Activated CD4-positive, alpha-beta T cell treated with anti-CD3 and anti-CD28 coated beads, Interleukin-2, amount 50 U/mL, for 24 hours (primary cell): ENCODE results near the gene FAM83E.
"Not testable (repeated sequence)": the region's sequence is repeated elsewhere in the genome, so short reads cannot be mapped to it uniquely, and the experiment has no call there.

Experiments used
- DNase-seq, 2 donors: peaks; one replicate each; pipeline ENCODE4 v3.0.0-alpha.2; 2020; ENCODE audit warnings: low read depth in 1 of 2, low spot score in 1 of 2

Gene FAM83E

DNA sequence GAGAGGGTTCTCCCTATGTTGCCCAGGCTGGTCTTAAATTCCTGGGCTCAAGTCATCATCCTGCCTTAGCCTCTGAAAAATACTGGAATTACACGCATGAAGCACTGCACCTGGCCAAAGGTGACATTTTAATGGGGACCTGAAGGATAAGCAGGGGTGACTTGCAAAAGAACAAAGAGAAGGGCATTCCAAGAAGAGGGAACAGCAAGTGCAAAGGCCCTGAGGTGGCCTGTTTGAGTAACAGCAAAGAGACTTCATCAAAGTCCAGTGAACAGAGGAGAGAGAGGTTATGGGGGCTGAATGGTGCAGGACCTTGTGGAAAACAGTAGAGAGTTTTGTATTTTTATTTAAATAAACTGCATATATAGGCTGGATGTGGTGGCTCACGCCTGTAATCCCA is 27.0 kb upstream of the FAM83E start:
- no peak for DNase-seq

- DNase-seq = no peak
Measured at GRCh38 chr19:48639483-48640375, 24.9 kb upstream of the FAM83E start.

DNA sequence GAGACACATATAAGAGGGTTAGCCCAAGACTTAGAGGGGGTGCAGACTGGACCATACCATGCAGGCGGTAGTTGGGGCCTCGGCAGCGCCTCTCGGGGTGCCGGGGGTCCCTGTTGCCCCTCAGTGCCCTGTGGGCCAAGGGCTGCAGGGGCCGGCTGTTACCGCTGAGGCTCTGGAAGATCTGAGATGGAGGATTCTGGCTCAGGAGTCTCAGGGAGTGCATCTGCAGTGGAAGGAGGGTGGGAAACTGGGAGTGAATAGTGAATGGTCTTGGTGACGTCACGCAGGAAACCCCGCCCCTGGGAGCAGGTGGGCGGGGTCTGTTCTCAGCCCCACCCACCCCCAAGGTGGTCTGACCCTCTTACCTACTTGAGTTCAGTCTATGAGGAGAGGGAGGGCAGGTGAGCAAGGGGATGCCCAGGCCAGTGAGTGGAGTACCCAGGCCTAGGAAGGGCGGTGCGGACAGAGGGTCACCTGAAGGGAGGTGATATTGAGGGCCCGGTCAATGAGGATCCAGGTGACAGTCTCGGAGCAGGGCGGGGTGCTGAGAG is 24.0 kb upstream of the FAM83E start:
- DNase-seq = no peak

DNA sequence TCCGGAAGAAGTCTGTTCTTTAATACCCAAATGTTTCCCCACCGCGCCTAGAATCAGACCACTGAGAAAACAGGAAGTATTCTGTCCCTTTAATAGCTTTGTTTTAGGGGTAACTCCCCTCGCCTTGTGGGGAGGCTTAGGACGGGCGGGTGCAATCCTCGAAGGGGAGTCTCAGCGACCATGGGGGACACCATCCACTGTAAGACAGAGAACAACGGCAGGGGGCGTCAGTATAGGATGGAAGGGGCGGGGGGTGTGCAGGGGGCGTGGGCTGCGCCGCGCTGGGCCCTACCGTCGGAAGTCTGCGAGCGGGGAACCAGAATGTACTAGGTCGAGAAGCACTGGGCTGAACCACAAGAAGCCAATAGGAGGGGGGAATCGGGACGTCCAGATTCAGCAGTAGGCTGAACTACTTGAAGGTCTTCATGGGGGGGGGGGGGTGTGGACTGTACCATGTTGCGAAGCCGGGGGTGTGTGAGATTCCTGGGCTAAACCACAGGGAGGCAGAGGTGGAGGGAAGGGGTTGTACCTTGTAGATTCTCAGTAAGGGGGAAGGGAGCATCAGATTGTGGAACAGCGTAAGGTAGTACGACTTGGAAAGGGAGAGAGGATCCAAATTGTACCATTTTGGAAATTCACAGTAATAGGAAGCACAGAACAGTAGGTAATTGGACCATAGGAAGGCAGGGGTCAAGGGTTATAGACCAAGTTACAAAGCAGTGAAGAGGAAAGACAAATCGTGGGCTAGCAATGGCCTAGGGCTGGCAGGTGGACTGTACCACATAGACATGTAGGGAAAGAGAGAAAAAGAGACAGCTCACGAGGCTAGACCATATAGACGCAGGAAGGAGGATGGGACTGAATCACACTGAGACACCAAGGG is 23.3 kb upstream of the FAM83E start:
- peak in 1 of 2 donors; percentile 78 for DNase-seq

DNA sequence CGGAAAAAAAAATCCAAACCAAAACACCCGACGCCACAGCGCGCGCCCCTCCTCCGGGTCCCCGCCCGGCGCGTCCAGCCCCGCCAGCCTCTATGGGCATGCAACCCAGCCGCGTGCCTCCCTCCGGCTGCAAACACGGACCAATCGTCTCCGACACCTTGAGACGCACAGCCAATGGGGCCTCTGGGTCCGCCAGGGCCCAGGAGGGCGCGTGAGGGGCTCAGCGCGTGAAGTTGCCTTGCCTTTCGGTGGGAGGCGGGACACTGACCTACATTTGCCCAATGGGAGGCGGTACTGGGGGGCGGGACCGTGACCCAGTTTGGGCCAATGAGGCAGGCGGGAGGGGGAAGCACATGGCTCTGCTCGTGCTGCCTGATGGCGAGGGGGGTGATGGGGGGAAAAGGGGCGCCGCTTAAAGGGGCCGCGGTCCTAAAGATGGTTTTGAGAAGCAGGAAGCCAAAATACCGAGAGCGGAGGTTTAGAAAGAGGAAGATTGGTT is 22.6 kb upstream of the FAM83E start:
- peak; percentile 94 to 99 for DNase-seq

GRCh38 chr19:48636859-48637448 is 22.1 kb upstream of the FAM83E start, which contains the start of gene DBP:
Gene DBP, minus strand, starts transcription at chr19:48637379. Its CDS starts 385 bp downstream, at chr19:48636994.
- no peak for DNase-seq

DNA sequence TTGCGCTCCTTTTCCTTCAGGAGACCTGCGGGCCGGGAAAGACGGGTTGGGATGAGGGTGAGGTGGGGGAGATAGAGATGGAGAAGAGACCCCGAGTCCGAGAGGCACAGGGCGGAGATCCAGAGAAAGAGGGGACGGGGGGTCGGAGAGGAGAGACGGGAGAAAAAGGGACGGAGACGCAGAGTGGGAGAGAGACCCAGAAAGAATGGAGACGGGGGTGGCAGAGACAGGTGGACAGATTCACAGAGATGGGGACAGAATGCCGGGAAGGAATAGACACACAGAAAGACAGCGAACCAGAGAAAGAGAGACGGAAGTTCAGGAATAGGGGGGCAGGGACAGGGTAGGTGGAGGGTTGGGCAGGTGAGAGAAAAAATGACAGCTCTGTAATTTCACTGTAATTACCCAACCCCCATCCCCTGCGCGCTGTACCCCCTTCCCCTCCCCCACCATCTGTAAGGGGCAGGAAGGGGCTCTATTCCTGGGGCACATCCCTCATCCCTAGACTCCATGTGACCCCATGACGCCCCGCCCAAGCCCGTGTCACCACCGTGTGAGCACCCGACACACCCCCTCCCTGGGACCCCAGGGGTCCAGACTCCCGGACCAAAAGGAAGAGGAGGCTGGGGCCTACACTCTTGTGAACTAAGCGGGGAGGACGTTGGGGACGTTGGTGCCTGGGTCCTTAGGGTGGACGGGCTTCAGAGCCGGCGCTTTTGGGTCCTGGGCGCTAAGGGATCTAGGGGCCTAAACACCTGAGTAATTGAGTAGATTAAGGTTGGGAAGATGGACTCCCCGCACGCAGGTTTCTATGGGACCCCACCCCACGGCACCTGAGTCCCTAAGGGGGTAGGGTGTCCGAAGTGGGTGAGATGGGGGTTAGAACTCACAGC is 21.3 kb upstream of the FAM83E start:
- DNase-seq = no peak

- peak; percentile 65 to 68 for DNase-seq
Measured at GRCh38 chr19:48635263-48635965, 20.5 kb upstream of the FAM83E start.

DNA sequence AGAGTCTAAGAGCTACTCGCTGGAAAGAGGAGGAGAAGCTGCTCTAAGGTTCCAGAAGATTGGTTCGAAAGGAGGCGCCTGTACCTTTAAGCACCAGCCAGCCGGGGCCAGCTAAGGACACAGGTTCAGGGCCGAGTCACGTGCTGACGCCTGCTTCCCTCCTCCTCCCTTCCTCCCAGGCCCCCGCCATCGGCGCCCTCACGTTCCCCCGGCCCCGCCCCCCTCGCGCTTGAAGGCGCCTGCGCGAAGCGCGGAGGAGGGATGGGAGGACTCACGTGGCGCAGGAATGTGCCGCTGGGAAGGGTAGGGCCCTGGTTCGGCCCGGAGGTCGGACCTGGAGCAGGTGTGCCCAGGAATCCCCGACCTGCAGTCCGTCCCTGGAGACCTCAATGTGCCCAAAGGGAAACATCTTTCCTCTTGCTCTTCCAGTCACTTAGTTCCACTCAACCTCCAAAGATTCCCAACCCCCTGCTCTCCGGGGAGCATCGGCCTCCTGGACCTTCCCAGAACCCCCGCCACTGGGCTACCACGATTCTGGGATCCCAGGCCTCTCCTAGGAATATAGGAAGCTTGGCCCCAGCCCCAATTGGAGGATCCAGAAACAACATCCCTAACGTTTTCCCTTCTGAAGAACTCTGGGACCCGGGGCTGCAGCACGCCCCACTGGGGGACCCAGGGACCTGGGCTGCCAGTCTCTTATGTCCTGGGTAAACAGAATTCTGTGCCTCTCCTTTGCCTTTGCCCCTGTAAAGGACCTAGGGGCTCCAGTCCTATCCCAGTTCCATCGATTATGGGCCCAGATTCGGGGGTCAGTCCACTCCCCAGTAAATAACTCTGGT is 19.8 kb upstream of the FAM83E start:
- peak; percentile 82 to 93 for DNase-seq

DNA sequence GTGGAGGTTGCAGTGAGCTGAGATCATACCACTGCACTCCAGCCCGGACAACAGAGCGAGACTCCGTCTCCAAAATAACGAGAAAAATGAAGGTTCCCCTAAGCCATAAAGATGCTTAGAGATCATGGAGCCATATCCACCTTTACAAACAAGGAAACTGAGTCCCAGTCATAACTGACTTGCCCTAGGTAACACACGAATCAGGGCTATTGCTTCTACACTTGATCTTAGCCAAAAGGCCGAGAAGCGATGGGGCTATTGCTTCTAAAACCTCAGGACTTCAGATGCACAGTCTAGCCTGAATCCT is 19.1 kb upstream of the FAM83E start:
- no peak for DNase-seq

GRCh38 chr19:48633148-48634035 is 18.5 kb upstream of the FAM83E start:
- DNase-seq = no peak

GRCh38 chr19:48632692-48633147 is 17.8 kb upstream of the FAM83E start:
- no peak for DNase-seq

DNA sequence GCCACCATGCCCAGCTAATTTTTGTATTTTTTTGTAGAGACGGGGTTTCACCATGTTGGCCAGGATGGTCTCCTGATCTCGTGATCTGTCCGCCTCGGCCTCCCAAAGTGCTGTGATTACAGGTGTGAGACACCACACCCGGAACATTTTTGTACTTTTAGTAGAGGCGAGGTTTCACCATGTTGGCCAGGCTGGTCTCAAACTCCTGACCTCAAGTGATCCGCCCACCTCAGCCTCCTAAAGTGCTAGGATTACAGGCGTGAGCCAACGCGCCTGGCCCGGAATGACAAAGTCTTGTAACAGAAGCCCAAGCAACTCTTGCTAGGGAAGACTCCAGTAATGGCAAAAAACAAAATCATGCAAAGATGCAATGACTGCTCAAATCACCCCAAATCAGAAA is 17.4 kb upstream of the FAM83E start:
- DNase-seq = not testable (repeated sequence)

DNA sequence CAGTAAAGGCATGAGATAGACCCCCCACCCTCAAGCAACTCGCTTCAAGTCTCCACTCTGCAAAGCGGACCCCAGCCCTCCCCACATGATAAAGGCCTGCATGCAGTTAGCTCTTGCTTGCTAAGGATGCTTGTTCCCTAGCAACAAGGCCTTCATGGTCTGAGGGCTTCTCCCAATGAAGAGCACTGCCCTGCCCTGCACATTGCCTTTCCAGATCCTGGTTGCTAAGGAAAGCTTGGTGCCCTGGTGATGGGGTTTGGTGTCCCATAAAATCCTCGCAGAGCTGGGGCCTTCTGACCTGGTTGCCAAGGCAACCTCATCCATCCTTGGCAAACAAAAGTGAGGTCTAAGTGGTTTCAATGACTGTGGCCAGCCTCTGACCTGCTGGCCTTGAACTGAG is 16.3 kb upstream of the FAM83E start:
- DNase-seq = no peak

DNA sequence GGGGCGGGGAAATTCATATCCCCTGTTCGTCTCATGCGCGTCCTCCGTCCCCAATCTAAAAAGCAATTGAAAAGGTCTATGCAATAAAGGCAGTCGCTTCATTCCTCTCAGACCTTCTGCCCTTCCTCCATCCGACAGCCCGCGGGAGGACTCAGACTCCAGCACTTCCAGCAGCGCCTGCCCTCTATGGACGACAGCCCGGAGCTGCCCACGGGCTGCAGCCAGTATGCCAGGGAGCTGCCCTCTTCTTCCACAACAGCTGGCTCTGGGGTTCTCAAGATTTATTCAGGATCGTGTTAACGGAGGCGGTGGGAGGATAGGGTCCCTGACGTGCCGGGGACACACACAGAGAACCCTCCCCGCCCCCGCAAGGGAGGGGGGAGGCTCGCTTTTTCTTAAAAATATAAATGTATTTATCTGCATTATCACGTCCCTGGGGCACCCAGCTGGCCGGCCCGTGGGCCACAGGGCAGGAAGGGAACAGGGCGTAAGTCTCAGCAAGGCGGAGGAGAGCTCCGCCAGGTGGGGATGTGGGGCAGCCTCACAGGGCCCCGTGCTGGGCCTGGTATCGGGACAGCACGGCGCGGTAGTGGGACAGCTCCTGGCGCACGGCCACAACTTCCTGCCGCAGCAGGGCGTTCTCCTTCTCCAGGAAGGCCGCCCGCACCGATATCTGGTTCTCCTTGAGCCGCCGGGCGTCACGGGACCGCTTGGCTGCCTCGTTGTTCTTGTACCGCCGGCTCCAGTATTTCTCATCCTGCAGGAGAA is 15.6 kb upstream of the FAM83E start:
- DNase-seq = no peak

GRCh38 chr19:48629599-48630295 is 14.9 kb upstream of the FAM83E start:
- no peak for DNase-seq
